Measurements from ENCODE around the gene DNAH9.
A peak's percentile ranks its signal among the peaks of the same experiment; 100 is the strongest.

Gene DNAH9

DNA sequence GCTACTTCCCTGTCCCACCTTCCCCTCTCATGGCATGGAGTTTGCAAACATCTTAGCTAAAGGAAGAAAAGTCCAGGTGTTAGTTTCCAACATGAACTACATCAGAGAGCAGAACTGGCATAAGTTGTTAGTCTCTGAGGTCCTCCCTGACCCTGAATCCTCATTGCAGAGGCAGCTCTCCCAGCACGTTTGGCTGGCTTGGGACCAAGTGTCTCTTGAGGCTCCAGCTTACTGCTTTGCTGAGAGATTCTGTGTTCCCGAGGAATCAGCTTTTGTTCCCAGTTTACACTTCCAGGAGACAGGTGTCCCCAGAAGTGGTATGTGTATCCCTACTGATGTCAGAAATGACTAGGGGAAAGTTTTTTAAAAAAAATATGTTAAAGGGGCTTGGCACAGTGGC lies 14.7 kb downstream of the DNAH9 start:
- DNase-seq, result no peak

DNA sequence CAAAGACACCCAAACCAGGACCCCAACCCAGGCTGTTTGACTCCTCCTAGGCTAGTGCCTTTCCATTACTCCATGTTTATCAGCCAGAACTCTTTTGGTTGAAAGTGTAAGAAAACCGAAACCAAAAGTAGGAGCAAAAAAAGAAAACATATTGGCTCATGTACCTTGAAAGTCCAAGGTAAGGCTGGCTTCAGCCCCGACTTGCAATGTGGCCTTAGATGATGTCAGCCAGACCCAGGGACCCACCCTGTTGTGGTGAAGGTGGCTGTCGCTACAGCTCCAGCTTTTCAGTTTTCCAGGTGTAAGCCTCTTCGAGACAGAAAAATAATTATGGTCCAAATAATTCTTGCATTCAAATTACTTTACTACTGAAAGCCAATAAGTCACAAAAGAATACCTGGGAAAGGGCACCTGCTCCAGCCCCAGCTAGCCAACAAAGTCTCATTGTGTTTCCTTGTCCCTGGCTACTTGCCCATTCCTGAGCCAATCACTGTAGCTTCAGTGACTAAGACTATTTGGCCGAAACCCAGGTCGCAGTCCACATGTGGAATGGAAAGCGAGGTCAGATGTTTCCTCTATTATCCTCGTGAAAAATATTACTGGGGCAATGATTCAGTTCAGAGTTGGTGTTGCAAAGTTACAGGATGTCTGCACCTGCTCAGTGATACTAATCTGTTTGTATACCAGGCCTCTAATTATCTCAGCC lies 20.7 kb downstream of the DNAH9 start:
- no peak for DNase-seq

DNA sequence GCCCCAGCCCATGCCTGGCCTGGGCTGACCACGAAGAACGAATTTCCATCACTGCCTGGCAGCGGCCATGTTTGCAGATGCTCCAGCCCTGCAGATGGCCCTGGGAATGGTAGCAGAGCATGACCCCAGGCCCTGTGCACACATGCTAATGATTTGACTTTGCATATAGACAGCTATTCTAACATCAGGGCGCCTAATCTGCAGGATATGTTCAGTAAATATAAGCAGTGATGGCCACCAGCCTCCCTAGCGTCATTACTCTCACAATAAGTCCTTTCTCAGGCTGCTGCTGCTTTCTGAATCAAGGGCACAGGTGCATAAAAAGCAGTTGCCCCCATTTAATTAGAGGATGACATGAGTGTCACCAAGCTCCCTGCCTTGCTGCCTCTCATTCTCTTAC lies 24.2 kb downstream of the DNAH9 start:
- DNase-seq, result no peak

DNA sequence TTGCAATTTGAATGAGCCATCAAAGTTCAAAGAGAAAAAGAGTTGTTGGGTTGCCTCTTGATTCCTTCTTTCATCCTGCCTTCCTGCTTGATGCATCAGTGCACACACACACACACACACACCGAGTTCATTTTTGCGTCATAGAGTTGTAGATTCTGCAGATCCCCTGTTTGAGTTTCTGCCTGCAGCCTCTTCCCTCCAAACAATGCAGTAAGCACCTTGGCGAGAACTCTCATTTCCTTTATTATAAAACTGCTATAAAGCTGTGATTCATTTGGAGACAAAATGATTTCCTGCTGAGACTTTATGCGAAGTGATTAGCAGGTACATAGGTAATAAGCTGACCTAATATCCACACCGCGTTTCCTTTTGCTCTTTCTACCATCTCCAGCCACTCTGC lies 26.7 kb downstream of the DNAH9 start:
- DNase-seq, result no peak

DNA sequence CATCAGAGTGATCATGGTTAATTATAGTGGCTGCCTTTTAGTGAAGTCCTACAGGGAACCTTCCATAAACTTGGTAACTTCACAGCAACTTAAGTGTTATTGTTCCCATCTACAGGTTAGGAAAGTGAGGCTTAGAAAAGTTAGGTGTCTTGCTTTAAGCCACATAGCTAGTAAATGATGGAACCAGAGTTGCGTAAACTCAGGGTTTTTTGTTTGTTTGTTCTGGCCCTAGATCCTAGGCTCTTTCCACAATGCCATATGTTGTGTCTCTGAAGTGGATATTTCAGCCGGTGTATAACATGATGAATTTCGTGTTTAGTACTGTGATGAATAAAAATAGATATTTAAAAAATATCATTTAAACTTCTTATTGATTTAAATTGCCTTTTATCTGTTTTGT lies 27.6 kb downstream of the DNAH9 start:
- DNase-seq, result no peak

DNA sequence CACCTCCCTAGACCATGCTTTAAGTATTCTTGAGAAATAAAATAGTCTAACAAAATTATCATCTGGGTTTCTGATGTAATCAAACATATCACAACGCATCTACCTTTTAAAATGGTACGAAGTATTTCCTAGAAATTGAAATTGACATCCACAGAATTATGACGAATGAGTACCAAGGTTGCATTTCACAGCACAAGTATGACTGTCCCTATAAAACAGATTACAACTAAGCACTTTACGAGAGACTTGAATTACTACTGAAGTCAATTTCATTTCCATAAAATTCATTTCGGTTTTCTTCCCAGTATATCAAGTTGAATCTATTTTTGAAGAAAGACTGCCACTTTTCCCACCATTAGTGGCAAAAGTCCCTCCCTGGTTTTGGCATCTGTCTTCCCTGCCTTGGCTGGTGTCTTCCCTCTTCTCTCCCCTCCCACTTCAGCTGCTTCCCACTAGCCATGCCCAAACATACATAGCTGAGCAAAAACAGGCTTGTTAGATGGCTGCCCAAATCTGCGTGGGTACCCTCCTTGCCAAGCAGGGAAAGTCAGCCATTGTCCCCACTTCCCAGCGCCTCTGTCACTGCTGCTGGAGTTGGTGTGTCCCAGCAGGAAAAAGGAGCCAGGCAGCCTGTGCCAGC lies 29.2 kb downstream of the DNAH9 start:
- no peak for DNase-seq

DNA sequence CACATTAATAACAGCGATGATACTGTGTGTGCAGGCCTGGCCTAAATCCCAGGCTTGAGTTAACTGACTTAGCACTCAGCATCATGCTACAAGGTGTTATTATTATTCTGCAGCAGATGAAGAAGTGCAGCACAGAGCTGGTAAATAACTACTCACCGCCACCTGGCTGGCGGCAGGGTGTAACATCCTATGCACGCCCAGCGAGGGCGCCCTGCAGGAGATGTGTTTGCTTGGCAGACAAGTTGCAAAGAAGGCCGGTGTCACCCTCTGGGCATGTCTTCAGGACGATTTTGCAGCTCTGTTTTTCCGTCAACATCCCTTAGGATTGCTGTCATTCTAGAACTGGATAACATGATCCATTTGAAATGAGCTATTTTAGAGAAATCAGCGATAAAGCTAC lies 30.1 kb downstream of the DNAH9 start:
- DNase-seq, result no peak

DNA sequence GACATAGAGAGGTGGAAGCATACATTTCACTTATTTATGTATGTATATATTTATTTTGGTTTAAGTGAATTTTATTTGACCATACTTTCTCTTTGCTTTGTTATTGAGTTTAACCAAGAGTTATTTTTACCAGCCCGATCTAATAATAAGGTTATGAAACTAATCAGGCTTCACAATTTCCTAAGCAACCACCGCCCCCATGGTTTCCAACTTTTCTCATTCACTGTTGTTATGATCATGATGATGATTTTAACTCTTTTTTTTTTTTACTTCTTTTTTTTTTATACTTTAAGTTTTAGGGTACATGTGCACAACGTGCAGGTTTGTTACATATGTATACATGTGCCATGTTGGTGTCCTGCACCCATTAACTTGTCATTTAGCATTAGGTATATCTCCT lies 30.6 kb downstream of the DNAH9 start:
- no peak for DNase-seq

DNA sequence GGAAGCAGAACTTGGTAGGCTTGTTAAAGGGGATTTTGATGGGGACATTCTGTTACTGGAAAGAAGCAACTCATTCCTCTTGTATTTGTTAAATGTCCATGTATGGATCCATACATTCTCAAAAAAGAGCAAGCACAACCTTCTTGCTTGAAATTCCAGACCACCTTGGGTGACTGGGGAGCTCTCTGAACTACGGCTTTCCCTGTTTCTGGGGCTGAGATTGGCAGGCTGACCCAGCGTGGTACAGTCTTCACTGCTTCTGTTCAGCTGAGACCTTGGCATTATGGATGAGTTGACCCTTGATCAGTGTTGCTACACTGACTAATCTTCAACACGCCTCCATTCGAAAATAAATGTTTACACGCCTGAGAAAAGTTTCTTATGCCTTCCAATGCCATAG lies 38.5 kb downstream of the DNAH9 start:
- no peak for DNase-seq

DNA sequence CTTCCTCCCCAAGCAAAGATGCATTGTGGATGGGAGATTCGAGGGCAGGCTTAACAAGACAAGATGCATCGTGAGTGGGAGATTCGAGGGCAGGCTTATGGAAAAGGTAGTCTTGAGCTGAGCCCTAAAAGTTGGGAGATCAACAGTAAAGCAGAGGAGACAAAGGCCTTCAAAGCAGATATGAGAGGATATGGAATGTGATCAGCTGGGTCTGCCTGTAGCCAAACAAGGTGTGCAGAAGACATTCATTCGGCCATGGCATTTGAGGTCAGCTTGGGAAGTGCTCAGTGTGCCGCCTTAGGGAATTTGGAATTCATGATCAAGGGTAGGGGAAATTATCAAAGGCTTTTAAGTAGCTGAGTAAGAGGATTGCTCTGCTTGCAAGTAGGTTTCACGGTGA lies 39.5 kb downstream of the DNAH9 start:
- no peak for DNase-seq

DNA sequence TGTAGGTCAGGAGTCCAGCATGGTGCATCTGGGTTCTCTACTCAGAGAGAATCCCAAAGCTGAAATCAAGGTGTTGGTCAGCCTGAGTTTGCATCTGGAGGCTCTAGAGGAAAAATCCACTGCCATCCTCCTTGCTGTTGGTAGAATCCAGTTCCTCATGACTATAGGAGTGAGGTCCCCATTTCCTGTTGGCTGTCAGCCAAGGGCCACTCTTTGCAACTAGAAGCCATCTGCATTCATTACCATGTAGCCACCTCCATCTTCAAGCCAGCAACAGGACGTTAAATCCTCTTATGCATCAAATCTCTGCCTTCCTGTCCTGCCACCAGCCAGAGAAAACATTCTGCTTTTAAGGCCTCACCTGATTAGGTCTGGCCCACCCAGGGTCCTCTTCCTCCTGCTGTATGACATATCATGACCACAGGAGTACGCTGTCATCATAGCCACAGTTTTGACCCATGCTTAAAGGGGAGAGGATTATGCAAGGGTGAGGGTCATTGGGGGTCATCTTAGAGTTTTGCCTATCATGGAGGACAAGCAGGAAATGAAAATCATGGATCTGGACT lies 40.5 kb downstream of the DNAH9 start:
- no peak for DNase-seq

DNA sequence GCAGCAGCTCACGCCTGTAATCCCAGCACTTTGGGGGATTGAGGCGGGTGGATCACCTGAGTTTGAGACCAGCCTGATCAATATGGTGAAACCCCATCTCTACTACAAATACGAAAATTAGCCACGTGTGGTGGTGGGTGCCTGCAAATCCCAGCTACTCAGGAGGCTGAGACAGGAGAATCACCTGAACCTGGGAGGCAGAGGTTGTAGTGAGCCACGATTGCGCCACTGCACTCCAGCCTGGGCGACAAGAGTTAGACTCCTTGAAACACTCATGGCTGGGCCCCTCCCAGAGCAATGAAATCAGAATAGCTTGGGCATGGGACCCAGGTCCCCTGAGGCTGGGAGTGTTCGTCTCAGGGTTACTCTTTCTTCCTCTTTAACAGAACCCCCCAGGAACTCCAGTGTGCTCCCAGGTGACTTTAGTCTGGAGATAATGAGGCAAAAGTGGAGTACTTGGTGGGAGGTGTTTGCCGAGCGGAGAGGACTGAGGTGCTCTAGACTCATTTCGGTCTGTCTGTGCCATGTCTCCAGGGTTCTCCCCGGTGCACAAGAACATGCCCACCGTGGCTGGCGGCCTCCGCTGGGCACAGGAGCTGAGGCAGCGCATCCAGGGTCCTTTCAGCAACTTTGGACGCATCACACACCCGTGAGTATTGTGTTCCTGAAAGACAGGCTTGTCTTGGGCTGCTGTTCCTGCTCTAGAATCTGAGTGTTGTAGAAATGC lies 41.6 kb downstream of the DNAH9 start:
- no peak for DNase-seq

DNA sequence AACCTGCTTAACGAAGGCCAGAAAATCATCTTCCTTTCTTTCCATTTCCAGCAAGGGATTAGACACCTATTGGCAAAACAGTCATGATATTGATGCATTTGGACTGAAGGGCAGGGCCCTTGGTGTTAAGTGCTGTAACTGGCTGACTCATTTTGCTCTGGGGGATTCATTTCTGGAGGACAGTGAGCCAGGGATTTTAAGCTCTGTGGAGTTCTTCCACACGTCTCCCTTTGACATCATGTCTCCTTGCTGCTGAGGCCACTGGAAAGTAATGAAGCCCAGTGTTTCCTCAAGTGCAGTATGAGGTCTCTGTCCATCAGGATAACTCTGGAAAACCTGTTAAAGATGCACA lies 42.2 kb downstream of the DNAH9 start:
- DNase-seq, result no peak

DNA sequence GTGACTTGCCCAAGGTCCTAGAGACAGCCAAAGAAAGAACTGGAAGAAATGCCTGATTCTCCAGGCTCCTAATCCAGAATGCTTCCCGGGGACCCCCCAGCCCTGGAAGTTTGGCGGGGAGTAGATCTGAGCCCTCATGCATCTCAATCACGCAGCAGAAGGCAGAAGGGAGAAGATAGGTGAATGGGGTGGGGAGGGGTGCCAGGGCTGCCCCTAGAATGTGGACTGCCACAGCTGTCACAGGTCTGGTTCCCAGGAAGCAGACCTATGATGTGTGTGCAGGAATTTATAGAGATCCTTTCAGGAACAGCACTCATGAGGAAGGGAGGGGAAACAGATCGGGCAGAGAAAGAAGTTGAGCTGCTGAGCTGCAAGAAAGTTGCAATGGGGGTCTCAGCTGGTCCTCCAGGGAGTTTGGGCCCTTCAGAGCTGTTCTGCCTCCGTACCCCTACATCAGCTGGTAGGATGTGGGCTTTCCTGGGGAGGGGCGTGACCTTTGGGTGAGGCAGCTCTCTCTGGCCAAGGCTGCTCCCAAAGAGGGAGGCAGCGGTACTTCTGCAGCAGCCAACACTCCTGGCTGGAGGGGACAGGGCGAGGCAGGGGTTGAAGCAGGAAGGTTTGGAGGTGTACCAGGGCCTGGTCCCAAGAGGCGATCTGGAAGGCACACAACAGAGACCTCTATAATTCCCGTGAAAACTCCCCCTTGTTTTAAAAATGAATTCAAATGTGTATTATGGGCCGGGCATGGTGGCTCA lies 43.4 kb downstream of the DNAH9 start:
- no peak for DNase-seq

DNA sequence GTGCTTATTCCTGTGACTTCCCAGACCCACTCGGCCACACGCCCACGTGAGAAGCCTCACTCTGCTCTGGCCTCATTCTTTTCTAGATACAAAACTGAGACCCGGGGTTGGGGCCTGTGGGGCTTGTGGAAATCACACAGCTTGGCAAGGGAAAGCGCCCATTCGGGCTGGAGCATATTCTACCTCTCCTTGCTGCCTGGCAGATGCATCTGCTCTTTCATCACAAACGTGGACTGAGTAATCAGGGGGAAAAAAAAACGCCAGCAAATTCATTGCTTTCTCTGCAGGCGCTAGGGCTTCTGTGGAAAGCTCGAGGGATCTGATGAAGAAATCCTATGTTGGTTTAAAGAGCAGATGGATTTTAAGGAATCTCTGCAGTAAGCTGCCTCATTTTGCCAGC lies 44.4 kb downstream of the DNAH9 start:
- no peak for DNase-seq

DNA sequence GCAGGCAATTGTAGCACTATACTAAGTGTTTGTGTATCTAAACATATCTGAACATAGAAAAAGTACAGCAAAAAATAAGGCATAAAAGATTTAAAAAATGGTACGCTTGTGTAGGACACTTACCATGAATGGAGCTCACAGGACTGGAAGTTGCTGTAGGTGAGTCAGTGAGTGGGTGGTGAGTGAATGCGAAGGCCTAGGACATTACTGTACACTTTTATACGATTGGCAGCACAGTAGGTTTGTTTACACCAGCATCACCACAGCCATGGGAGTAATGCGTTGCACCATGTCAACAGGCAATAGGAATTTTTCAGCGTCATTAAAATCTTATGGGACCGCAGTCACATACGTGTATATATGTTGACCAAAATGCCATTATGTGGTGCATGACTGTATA lies 45.6 kb downstream of the DNAH9 start:
- no peak for DNase-seq

DNA sequence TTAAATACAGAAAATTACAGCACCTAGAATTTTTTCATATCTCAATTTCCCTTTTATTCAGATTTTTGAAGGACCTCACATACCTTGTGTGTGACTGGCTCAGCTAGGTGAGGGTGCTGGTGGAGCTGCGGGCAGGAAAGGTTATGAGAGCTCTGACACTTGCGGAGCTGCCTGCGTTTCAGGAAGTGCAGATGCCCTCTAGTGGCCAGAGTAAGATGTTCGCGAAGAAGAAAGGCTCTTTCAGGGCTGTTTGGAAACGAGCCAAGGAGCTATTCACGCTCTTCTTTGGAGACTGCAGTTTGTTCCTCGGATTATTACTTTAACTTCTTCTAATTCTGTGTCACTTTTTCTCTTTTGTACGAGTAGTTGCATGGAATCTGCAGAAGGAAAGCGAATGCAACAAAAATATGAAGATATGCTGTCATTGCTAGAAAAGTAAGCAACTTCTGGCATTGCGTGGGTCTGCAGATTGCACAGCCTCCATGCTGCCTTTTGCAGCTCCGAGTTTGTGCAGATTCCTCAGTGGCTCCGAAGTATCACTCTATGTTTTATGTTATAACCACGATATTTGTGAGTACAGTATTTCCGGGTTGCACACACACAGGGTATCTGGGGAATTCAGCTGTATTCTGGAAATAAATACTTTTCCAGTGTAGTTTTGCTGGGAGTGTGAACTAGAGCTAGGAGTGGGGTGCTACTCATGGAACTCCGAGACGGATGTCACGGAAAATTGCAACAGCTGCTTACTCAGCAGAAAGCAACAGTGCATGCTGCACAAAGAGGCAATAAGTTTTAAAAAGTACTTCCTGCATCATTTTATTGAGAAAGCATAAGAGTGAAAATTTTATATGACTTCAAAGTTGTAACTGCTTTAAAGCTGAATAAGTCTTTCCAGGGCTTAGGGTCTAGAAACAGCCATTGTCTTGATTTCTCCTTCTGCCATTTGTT lies 46.3 kb downstream of the DNAH9 start:
- peak; percentile 26 for DNase-seq

DNA sequence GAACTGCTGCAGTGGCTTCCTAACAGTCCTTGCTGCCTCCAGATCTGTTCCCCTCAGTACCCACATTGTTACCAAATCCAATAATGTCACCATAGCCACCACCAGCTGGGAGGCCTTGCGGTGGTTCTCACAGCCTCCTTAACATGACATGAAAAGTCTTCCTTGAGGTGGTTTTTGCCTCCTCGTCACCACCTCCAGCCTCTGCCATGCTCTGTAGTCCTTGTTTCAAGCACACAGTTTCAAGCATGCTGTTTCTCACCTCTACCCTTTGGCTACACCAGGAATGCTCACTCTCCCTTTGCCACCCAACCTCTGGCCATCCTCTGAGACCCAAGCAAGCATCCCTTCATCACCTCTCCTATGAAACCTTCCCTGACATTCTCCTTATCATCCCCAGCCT lies 47.2 kb downstream of the DNAH9 start:
- DNase-seq, result no peak

DNA sequence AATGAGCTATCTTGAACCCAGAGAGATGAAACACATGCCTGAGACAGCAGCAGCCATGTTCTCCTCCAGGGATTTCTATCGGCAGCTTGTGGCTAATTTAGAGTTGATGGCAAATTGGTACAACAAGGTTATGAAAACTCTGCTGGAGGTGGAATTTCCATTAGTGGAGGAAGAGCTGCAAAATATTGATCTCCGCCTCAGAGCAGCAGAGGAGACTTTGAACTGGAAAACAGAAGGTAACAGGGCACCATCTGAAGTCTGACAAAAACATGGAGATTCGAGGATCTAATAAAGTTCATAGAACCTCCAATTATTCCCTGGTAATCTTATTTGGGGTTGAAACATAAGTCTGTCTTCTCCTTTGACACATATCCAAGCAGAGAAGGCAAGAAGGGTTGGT lies 52.8 kb downstream of the DNAH9 start:
- DNase-seq, result no peak

DNA sequence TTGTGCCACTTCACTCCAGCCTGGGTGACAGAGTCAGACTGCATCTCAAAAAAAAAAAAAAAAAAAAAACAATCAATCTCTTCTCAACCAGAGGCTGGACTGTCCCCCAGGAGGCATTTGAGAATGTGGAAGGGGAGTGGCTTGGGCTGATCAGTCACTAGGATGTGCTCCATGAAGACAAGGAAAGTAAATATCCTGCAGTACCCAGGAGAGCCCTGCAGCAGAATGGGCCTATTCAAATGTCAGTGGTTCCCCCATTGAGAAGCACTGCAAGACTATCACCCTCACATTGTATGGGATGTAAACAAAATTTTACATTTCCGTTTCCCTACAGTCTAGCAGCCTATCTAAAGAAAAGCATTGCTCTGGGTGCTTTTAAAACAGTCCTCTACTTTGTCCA lies 70.3 kb downstream of the DNAH9 start:
- DNase-seq, result no peak

DNA sequence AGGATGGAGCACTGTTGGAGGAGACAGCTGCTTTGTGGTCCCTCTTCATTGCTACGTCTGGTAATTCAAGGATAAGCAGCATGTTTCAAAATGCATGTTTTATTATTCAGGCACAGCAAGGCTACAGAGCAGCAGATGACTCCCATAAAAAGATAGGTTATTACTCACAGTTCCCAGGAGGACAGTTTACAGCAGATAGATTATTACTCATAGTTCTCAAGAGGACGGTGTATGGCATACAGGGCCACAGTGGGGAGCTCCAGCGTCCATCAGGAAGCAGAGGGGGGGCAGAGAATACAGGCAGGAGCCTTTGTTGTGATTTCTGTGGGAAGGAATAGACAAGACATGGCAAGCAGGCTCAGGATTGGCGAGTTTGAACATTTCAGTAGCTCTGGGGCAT lies 72.9 kb downstream of the DNAH9 start:
- no peak for DNase-seq

DNA sequence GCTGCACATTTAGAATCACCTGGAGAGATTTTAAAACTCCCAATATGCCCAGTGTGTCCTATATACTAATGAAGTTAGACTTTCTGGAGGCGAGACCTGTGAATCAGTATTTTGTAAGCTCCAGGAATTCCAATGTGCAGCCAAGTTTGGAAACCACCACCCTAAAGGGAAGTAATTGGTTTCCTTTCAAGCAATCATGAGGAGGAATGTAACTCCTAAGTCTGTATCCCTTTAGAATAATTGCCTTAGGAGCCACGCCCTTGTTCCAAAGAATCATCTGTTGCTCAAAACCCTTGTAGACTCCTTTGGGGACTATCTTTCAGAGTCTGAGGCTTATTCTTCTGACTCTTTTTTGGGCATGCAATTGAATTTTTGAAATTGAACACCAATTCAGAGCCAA lies 84.4 kb downstream of the DNAH9 start:
- no peak for DNase-seq
